K562 (cell line): Measurements from ENCODE around the gene MYOZ1. TPM values are rescaled to one million over a fixed set of nuclear protein-coding genes. Genes with fewer than 3 reads are reported as not detected.

Experiments
- BACH1 ChIP-seq: fragments of 200-800 bp; sonication (Bioruptor generic); IDR thresholded peaks from 2 replicates; pipeline ENCODE4 v1.6.1; 2016; ENCODE audit warnings: missing genetic modification characterization, missing compliant biosample characterization
- CBX2 ChIP-seq: fragments of 200-600 bp; sonication (generic); IDR thresholded peaks from one replicate; pipeline ENCODE4 v1.6.1; 2012; ENCODE audit warnings: mild to moderate bottlenecking, low read length, inconsistent platforms; ENCODE audit not compliant: insufficient read depth, poor library complexity, severe bottlenecking
- CHD1 ChIP-seq: fragments of 200-600 bp; sonication (generic); IDR thresholded peaks from one replicate; pipeline ENCODE4 v1.6.1; 2012; ENCODE audit warnings: mild to moderate bottlenecking, moderate library complexity, low read length, inconsistent platforms
- ELF1 ChIP-seq: fragments of 200-800 bp; sonication (Bioruptor generic); IDR thresholded peaks from 2 replicates; pipeline ENCODE4 v1.6.1; 2016; ENCODE audit warnings: missing genetic modification characterization, missing compliant biosample characterization
- ETS2 ChIP-seq: IDR thresholded peaks from 2 replicates; pipeline ENCODE4 v1.6.1; 2016; ENCODE audit warnings: borderline replicate concordance, missing genetic modification characterization, mild to moderate bottlenecking, moderate library complexity, missing compliant biosample characterization; ENCODE audit not compliant: poor library complexity, severe bottlenecking
- GATAD2B ChIP-seq: fragments of 450-650 bp; IDR thresholded peaks from 2 replicates; pipeline ENCODE4 v1.6.1; 2017; ENCODE audit warnings: mild to moderate bottlenecking, borderline replicate concordance
- HDAC6 ChIP-seq: IDR thresholded peaks from 2 replicates; pipeline ENCODE4 v1.6.1; 2012; ENCODE audit warnings: low read depth, mild to moderate bottlenecking, control low read depth, inconsistent platforms, low read length, moderate library complexity
- HDGF ChIP-seq: fragments of 450-650 bp; IDR thresholded peaks from 2 replicates; pipeline ENCODE4 v1.6.1; 2016
- IFI16 ChIP-seq: fragments of 250-450 bp; sonication (Bioruptor Pico); IDR thresholded peaks from 2 replicates; pipeline ENCODE4 v2.1.2; 2022; ENCODE audit warnings: mild to moderate bottlenecking, inconsistent platforms
- IRF9 ChIP-seq: fragments of 450-650 bp; IDR thresholded peaks from 2 replicates; pipeline ENCODE4 v1.6.1; 2016; ENCODE audit warnings: missing biosample characterization, missing genetic modification characterization
- KDM2B ChIP-seq: fragments of 250-450 bp; sonication (Bioruptor Pico); IDR thresholded peaks from 2 replicates; pipeline ENCODE4 v1.8.0; 2021; ENCODE audit warnings: mild to moderate bottlenecking, moderate library complexity
- MAFF ChIP-seq: IDR thresholded peaks from 2 replicates; pipeline ENCODE4 v1.6.1; 2012; ENCODE audit warnings: low read length, improper control_type of control experiment
- MCM7 ChIP-seq, 2 experiments: fragments of 450-650 bp; IDR thresholded peaks; 2 replicates each; pipeline ENCODE4 v1.6.1; 2016 to 2018
- PRPF4 ChIP-seq: fragments of 200-400 bp; formaldehyde crosslinking; IDR thresholded peaks from one replicate; pipeline ENCODE4 v1.6.1; 2017; ENCODE audit warnings: low read length, low read depth, mild to moderate bottlenecking; ENCODE audit not compliant: insufficient read depth, poor library complexity, severe bottlenecking
- RFX1 ChIP-seq: fragments of 450-650 bp; IDR thresholded peaks from 2 replicates; pipeline ENCODE4 v1.6.1; 2016; ENCODE audit warnings: mild to moderate bottlenecking, moderate library complexity
- RFX7 ChIP-seq: fragments of 250-450 bp; sonication (Bioruptor Pico); IDR thresholded peaks from 2 replicates; pipeline ENCODE4 v1.5.1; 2021; ENCODE audit warnings: mild to moderate bottlenecking
- SMAD4 ChIP-seq: fragments of 250-450 bp; sonication (Bioruptor Pico); conservative IDR thresholded peaks from 2 replicates; pipeline ENCODE4 v1.8.0; 2021; ENCODE audit warnings: inconsistent platforms, mild to moderate bottlenecking, moderate library complexity
- SMARCC2 ChIP-seq: fragments of 450-650 bp; IDR thresholded peaks from 2 replicates; pipeline ENCODE4 v1.6.1; 2017; ENCODE audit warnings: antibody characterized with exemption, moderate library complexity, mild to moderate bottlenecking, low read depth
- SMC3 ChIP-seq: conservative IDR thresholded peaks from 2 replicates; pipeline ENCODE4 v1.6.1; 2011; ENCODE audit warnings: low read depth, low read length, improper control_type of control experiment; ENCODE audit not compliant: insufficient read depth
- STAT6 ChIP-seq: sonication (generic); formaldehyde crosslinking; IDR thresholded peaks from 2 replicates; pipeline ENCODE4 v1.8.1; 2023; ENCODE audit warnings: mild to moderate bottlenecking, missing genetic modification reagents
- ZBED1 ChIP-seq: IDR thresholded peaks from 2 replicates; pipeline ENCODE4 v1.6.1; 2014
- ZBTB1 ChIP-seq: sonication (generic); formaldehyde crosslinking; IDR thresholded peaks from 2 replicates; pipeline ENCODE4 v1.8.1; 2023; ENCODE audit warnings: missing genetic modification reagents, low read depth, mild to moderate bottlenecking, borderline replicate concordance
- ZKSCAN1 ChIP-seq: fragments of 150-350 bp; IDR thresholded peaks from 2 replicates; pipeline ENCODE4 v1.6.1; 2016; ENCODE audit warnings: low read depth, low read length
- ZNF583 ChIP-seq: fragments of 250-450 bp; sonication (Bioruptor Pico); IDR thresholded peaks from 2 replicates; pipeline ENCODE4 v1.4.0; 2020
- polyA plus RNA-seq, 8 experiments: library from polyadenylated mRNA; depleted of rRNA in 4 of 8; stranded (reverse) in 5 of 8; unstranded in 3 of 8; fragments of >200 nt; fragmentation: Nextera tagmentation in 2 of 8; fragmentation: Illumina TruSeq in 1 of 8; extraction: Ambion mirVana in 2 of 8; extraction: Trizol in 1 of 8; gene quantifications; 2 replicates each; pipeline versions ENCODE4 v1.2.1 to v1.2.3, GENCODE V29; 2011 to 2014; ENCODE audit warnings: inconsistent platforms in 1 of 8, missing spikeins in 1 of 8
- total RNA-seq, 7 experiments: library from RNA; depleted of rRNA in 6 of 7; stranded (reverse); fragments of >200 nt in 6 of 7; fragmentation: Illumina TruSeq in 2 of 7; extraction: Trizol in 2 of 7; gene quantifications; 2 replicates each; pipeline versions ENCODE4 v1.2.1 to v1.2.3, GENCODE V29; 2011 to 2021; ENCODE audit warnings: low replicate concordance in 1 of 7
- TF ChIP-seq, protein P1 (sequence below): fragments of 250-450 bp; sonication (Bioruptor Pico); IDR thresholded peaks from 2 replicates; pipeline ENCODE4 v1.5.1; 2021; ENCODE audit warnings: mild to moderate bottlenecking

MYOZ1 gene
- total and polyA plus RNA-seq, 9 of the 15 experiments (the other 6 are each of a cell fraction or from before 2014, with no cell fraction given): 0.03 to 0.18 (median 0.07) TPM; not detected in 5

DNA sequence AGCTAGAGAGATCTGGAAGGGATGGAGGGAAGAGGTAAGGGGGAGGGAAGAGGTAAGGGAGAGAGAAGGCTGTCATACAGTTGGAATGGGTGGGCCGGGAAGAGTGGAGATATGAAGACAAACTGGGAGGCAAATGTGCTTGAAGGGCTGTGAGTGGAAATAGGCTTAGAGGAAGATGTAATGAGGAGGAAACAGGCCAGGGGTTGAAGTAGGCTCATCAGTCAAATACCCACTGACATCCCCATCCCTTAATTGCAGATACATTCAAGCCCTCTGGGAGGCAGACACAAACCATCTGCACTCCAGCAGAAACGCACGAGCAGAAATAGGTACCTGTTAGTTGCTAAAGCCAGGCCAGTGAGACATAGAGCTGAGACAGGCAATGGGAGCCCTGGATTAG lies 12.4 kb upstream of the MYOZ1 start (continued):
- TF ChIP-seq SMC3: peak; percentile 47; the same call in 1 of the 2 replicates
- no peak for TF ChIP-seq BACH1 (tag)
- 0 out of 4 replicates have a peak, but pooled peaks of 1 of the 2 experiments have one; percentile 82 for TF ChIP-seq MCM7 (IDR thresholded peaks at IDR 0.05)
- TF ChIP-seq SMAD4 (CRISPR knock-in tag): no peak
- TF ChIP-seq ZNF583: no peak
- TF ChIP-seq, protein P1, sequence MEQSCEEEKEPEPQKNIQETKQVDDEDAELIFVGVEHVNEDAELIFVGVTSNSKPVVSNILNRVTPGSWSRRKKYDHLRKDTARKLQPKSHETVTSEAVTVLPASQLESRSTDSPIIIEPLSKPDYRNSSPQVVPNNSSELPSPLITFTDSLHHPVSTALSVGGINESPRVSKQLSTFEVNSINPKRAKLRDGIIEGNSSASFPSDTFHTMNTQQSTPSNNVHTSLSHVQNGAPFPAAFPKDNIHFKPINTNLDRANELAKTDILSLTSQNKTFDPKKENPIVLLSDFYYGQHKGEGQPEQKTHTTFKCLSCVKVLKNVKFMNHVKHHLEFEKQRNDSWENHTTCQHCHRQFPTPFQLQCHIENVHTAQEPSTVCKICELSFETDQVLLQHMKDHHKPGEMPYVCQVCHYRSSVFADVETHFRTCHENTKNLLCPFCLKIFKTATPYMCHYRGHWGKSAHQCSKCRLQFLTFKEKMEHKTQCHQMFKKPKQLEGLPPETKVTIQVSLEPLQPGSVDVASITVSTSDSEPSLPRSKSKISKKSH: no peak
- no peak for TF ChIP-seq ZKSCAN1
- no peak for TF ChIP-seq IFI16 (CRISPR knock-in tag)
- TF ChIP-seq STAT6 (CRISPR knock-in tag): 0 out of 2 replicates have a peak, but pooled peaks have one; percentile 50
- TF ChIP-seq MAFF: no peak
- TF ChIP-seq GATAD2B: no peak
- no peak for TF ChIP-seq ZBTB1 (CRISPR knock-in tag)
- TF ChIP-seq CBX2: no peak
- no peak for TF ChIP-seq ELF1 (tag)
- no peak for TF ChIP-seq PRPF4
- no peak for TF ChIP-seq RFX1
- 0 out of 2 replicates have a peak, but pooled peaks have one; percentile 63 for TF ChIP-seq HDGF
- no peak for TF ChIP-seq HDAC6
- no peak for TF ChIP-seq RFX7 (CRISPR knock-in tag)
- TF ChIP-seq CHD1: no peak
- no peak for TF ChIP-seq KDM2B (CRISPR knock-in tag)
- no peak for TF ChIP-seq ETS2 (tag)
- no peak for TF ChIP-seq IRF9 (tag)
- TF ChIP-seq SMARCC2: no peak
- no peak for TF ChIP-seq ZBED1
